Ovary (tissue), 3 donors: ENCODE results near the gene ABI3.

Experiments used
- EP300 ChIP-seq: sonication (generic); formaldehyde crosslinking; IDR thresholded peaks from one replicate; pipeline ENCODE4 v1.6.1; 2017; ENCODE audit warnings: antibody characterized with exemption
- POLR2A ChIP-seq: fragments of 450-650 bp; IDR thresholded peaks from one replicate; pipeline ENCODE4 v1.6.1; 2017; ENCODE audit warnings: antibody characterized with exemption, mild to moderate bottlenecking, moderate library complexity
- TF ChIP-seq, protein P1 (sequence below), 3 donors: fragments of 450-650 bp in 2 of 3; fragments of 200-600 bp in 1 of 3; IDR thresholded peaks; one replicate each; pipeline versions ENCODE4 v1.5.1 to v1.8.0; 2016 to 2022; ENCODE audit warnings: antibody characterized with exemption in 3 of 3, mild to moderate bottlenecking in 1 of 3
- donor health status: DM: no; HTN: no; CAD: no.

DNA sequence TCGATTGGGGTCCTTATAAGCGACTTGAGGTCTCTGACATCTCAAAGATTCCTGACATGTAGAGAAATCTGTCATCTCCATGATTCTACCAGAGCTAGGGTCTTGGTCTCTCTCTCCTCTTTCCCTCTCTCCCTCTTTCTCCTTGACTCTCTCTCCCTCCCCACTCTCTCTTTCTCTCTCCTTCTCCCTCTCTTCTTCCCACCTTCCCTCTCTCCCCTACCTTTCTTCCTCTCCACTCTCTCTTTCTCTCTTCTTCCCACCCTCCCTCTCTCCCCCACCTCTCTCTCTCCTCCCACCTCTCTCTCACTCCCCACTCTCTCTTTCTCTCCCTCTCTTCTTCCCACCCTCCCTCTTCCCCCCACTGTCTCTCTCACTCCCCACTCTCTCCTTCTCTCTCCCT lies 45.4 kb upstream of the ABI3 start:
- TF ChIP-seq POLR2A (no peak), EP300 (no peak)
- TF ChIP-seq, protein P1, sequence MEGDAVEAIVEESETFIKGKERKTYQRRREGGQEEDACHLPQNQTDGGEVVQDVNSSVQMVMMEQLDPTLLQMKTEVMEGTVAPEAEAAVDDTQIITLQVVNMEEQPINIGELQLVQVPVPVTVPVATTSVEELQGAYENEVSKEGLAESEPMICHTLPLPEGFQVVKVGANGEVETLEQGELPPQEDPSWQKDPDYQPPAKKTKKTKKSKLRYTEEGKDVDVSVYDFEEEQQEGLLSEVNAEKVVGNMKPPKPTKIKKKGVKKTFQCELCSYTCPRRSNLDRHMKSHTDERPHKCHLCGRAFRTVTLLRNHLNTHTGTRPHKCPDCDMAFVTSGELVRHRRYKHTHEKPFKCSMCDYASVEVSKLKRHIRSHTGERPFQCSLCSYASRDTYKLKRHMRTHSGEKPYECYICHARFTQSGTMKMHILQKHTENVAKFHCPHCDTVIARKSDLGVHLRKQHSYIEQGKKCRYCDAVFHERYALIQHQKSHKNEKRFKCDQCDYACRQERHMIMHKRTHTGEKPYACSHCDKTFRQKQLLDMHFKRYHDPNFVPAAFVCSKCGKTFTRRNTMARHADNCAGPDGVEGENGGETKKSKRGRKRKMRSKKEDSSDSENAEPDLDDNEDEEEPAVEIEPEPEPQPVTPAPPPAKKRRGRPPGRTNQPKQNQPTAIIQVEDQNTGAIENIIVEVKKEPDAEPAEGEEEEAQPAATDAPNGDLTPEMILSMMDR (IDR thresholded peaks at IDR 0.05) = no peak
